Kidney epithelial cell (primary cell): Measurements from ENCODE around the gene ZMYND10. TPM values are rescaled to one million over a fixed set of nuclear protein-coding genes. Genes with fewer than 3 reads are reported as not detected.

ENCODE experiments used
- DNase-seq: peaks from one replicate; pipeline ENCODE4 v3.0.0-alpha.2; 2010; ENCODE audit warnings: low read depth
- H3K27me3 ChIP-seq: 2 replicates; pipeline ENCODE4 v1.6.0; 2011; ENCODE audit warnings: low read length; ENCODE audit not compliant: control insufficient read depth, insufficient read depth
- H3K36me3 ChIP-seq: 2 replicates; pipeline ENCODE4 v1.5.1; 2011; ENCODE audit warnings: low read length; ENCODE audit not compliant: control insufficient read depth, insufficient read depth
- H3K4me3 ChIP-seq: 2 replicates; pipeline ENCODE4 v1.5.1; 2011; ENCODE audit warnings: low read depth, mild to moderate bottlenecking, control low read depth, low read length
- total RNA-seq: library from RNA; depleted of rRNA; stranded (reverse); fragments of >200 nt; gene quantifications from 2 replicates; pipeline ENCODE4 v1.2.3, GENCODE V29; 2015
- TF ChIP-seq, protein P1 (sequence below): IDR thresholded peaks from 2 replicates; pipeline ENCODE4 v1.5.1; 2011; ENCODE audit warnings: mild to moderate bottlenecking, moderate library complexity, low read length, control low read depth, inconsistent platforms; ENCODE audit not compliant: insufficient read depth, poor library complexity, severe bottlenecking

The ZMYND10 gene
- total RNA-seq, 1 donor from 2014 or later = 1.7 TPM

DNA sequence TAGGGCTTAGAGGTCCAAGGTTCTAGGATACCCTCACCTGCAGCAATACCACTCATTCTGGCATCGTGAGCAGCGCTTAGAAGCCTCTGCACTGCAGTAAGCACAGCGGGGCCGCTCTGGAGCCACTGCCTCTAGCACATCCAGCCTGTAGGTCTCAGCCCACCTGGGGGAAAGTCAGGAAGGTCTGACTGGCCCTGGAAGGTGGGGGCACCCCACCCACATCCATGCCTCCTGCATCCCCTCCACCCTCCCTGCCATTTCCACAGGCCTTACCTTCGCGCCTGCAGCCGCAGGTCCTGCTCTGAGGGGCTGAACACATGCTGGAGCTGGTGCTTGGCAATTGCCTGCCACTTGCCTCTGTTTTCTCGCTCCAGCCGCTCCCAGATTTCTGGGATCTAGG, 4.0 kb downstream of the ZMYND10 start:
- TF ChIP-seq, protein P1, sequence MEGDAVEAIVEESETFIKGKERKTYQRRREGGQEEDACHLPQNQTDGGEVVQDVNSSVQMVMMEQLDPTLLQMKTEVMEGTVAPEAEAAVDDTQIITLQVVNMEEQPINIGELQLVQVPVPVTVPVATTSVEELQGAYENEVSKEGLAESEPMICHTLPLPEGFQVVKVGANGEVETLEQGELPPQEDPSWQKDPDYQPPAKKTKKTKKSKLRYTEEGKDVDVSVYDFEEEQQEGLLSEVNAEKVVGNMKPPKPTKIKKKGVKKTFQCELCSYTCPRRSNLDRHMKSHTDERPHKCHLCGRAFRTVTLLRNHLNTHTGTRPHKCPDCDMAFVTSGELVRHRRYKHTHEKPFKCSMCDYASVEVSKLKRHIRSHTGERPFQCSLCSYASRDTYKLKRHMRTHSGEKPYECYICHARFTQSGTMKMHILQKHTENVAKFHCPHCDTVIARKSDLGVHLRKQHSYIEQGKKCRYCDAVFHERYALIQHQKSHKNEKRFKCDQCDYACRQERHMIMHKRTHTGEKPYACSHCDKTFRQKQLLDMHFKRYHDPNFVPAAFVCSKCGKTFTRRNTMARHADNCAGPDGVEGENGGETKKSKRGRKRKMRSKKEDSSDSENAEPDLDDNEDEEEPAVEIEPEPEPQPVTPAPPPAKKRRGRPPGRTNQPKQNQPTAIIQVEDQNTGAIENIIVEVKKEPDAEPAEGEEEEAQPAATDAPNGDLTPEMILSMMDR = no peak
- DNase-seq = no peak
- Histone ChIP-seq H3K27me3 (peaks cover 11% of the 10 kb centered on the region), H3K4me3 (no peak overlapping the region), H3K36me3 (no peaks in the 10 kb centered on the region)

DNA sequence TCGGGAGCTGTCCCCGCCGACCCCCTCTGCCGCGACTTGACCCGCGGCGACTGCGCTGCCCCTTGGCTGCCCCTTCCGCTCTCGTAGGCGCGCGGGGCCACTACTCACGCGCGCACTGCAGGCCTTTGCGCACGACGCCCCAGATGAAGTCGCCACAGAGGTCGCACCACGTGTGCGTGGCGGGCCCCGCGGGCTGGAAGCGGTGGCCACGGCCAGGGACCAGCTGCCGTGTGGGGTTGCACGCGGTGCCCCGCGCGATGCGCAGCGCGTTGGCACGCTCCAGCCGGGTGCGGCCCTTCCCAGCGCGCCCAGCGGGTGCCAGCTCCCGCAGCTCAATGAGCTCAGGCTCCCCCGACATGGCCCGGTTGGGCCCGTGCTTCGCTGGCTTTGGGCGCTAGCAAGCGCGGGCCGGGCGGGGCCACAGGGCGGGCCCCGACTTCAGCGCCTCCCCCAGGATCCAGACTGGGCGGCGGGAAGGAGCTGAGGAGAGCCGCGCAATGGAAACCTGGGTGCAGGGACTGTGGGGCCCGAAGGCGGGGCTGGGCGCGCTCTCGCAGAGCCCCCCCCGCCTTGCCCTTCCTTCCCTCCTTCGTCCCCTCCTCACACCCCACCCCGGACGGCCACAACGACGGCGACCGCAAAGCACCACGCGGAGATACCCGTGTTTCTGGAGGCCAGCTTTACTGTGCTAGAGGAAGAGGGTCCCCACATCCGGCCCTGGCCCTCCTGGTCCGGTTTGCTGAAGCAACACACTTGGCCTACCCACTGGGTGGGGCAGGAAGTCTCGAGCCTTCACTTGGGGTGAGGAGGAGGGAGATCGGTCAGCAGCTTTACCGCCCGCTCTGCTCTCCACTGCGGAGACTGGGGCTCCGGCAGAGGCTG, 4.8 kb downstream of the ZMYND10 start, which contains the start of gene RASSF1:
Gene RASSF1, minus strand, starts transcription at position 389 of the 882 bp plus-strand sequence. Its CDS starts 31 bp downstream, at position 358.
- TF ChIP-seq, protein P1 = no peak
- Histone ChIP-seq H3K36me3 (no peaks in the 10 kb centered on the region), H3K27me3 (peaks cover 11% of the 10 kb centered on the region), H3K4me3 (peak within 1 kb of the TSS; percentile 17)
- no peak for DNase-seq

DNA sequence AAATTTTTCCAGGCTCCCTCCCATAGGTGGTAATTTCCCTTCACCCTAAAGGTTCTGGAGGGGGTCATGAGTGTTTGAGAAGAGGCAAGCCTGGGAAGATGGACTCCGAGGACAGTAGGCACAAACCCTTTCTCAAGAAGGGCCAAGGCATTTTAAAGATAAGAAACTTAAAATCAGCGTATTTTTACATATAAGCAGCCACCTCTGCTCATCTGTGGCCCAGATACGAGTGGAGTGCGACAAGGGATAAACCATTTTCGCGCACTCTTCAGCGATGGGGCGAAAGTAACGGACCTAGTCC, 5.4 kb downstream of the ZMYND10 start:
- Histone ChIP-seq H3K36me3 (no peaks in the 10 kb centered on the region), H3K4me3 (peak overlapping the region; percentile 17), H3K27me3 (peaks cover 11% of the 10 kb centered on the region)
- TF ChIP-seq, protein P1 = no peak
- DNase-seq = no peak

DNA sequence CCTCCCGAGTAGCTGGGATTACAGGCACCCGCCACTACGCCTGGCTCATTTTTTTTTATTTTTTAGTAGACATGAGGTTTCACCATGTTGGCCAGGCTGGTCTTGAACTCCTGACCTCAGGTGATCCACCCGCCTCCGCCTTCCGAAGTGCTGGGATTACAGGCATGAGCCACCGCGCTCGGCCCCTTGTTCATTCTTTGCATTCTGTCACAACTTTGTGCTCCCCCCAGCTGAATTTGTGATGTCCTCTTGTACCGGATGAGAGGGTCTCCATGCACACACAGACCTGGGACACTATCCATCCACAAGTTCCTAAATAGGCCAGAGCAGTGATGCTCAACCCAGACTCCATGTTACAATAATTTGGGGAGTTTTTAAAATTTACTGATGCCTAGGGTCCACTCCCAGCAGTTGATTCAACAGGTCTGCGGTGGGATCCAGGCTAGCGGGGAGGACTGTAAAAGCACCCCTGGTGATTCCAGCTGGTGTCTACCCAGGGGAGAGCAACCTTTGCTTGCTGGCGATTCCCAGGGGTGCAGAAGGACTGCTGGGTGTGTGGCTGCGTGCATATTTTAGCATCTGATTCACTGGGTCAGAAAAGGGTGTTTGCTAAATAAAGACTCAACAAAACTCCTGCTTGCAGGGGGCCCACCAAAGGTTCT, 5.9 kb downstream of the ZMYND10 start:
- TF ChIP-seq, protein P1 = no peak
- DNase-seq = no peak
- Histone ChIP-seq H3K4me3 (no peak overlapping the region), H3K27me3 (peaks cover 11% of the 10 kb centered on the region), H3K36me3 (no peaks in the 10 kb centered on the region)

DNA sequence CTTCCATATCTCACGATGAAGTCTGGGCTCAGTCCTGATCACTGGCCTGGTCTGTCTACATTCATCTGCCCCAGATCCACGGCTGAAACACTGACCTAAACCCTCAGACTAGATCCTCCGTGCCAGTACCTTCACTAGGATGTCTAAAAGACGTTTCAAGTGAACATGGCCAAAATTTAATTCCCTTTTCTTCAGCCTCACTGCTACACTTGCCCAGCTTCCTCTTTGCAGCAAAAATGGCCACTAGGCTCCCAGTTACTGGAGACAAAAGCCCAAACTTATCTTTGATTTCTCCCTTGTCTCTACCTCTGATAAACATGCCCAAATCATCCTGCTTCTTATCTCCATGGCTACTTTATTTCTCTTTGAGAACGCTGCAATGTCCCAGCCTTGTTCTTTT, 6.6 kb downstream of the ZMYND10 start:
- H3K27me3 ChIP-seq = peaks cover 11% of the 10 kb centered on the region
- no peak for DNase-seq
- no peaks in the 10 kb centered on the region for H3K36me3 ChIP-seq
- H3K4me3 ChIP-seq = no peak overlapping the region
- TF ChIP-seq, protein P1 = no peak
